Measurements from ENCODE around the gene VWA5A.
"Not testable (repeated sequence)": the region's sequence is repeated elsewhere in the genome, so short reads cannot be mapped to it uniquely, and the experiment has no call there.

Gene VWA5A

GRCh38 chr11:124153821-124154220, 38.6 kb downstream of the VWA5A start:
- TF ChIP-seq CTCF (conservative IDR thresholded peaks at IDR 0.05; ENCODE audit: control insufficient read depth, insufficient read depth, low read depth, low read length), result no peak
- no peak for DNase-seq (ENCODE audit: low read depth)
- no peak overlapping the region for H3K4me3 ChIP-seq (ENCODE audit: control insufficient read depth, low read depth, low read length)

- H3K4me3 ChIP-seq (ENCODE audit: control insufficient read depth, low read depth, low read length), result no peak overlapping the region
- no peak for DNase-seq (ENCODE audit: low read depth)
- no peak for TF ChIP-seq CTCF (conservative IDR thresholded peaks at IDR 0.05; ENCODE audit: control insufficient read depth, insufficient read depth, low read depth, low read length)
These were observed 44.2 kb downstream of the VWA5A start for GRCh38 chr11:124159481-124159880.

- DNase-seq (ENCODE audit: low read depth), result no peak
- no peak for TF ChIP-seq CTCF (conservative IDR thresholded peaks at IDR 0.05; ENCODE audit: control insufficient read depth, insufficient read depth, low read depth, low read length)
- H3K4me3 ChIP-seq (ENCODE audit: control insufficient read depth, low read depth, low read length), result no peak overlapping the region
These were observed 45.7 kb downstream of the VWA5A start for GRCh38 chr11:124160986-124161385.

- no peak overlapping the region for H3K4me3 ChIP-seq (ENCODE audit: control insufficient read depth, low read depth, low read length)
- TF ChIP-seq CTCF (conservative IDR thresholded peaks at IDR 0.05; ENCODE audit: control insufficient read depth, insufficient read depth, low read depth, low read length), result no peak
- DNase-seq (ENCODE audit: low read depth), result no peak
These were observed 52.6 kb downstream of the VWA5A start for GRCh38 chr11:124167826-124168231.

GRCh38 chr11:124168796-124169195, 53.5 kb downstream of the VWA5A start:
- no peak for TF ChIP-seq CTCF (conservative IDR thresholded peaks at IDR 0.05; ENCODE audit: control insufficient read depth, insufficient read depth, low read depth, low read length)
- no peak for DNase-seq (ENCODE audit: low read depth)

GRCh38 chr11:124170315-124170714, 55.1 kb downstream of the VWA5A start:
- not testable (repeated sequence) for DNase-seq (ENCODE audit: low read depth); H3K4me3 ChIP-seq (ENCODE audit: control insufficient read depth, low read depth, low read length)

More at GRCh38 chr11:124168796-124169195, 53.5 kb downstream of the VWA5A start:
- H3K4me3 ChIP-seq (ENCODE audit: control insufficient read depth, low read depth, low read length), result no peak overlapping the region

GRCh38 chr11:124170801-124171586, 55.7 kb downstream of the VWA5A start:
- TF ChIP-seq CTCF (conservative IDR thresholded peaks at IDR 0.05; ENCODE audit: control insufficient read depth, insufficient read depth, low read depth, low read length), result no peak
- no peak overlapping the region for H3K4me3 ChIP-seq (ENCODE audit: control insufficient read depth, low read depth, low read length)
- DNase-seq (ENCODE audit: low read depth), result no peak

All from fibroblast of mammary gland (primary cell).